Loucy (cell line): Measurements from ENCODE around the gene CHST14.

Source experiments
- H2AFZ ChIP-seq: fragments of 200-600 bp; sonication (generic); 2 replicates; pipeline ENCODE4 v1.6.0; 2016; ENCODE audit warnings: antibody characterized with exemption, mild to moderate bottlenecking, low read length, moderate library complexity
- H3F3A ChIP-seq: fragments of 200-600 bp; 2 replicates; pipeline ENCODE4 v1.6.0; 2016; ENCODE audit warnings: antibody characterized with exemption, low read depth, mild to moderate bottlenecking
- H3K27me3 ChIP-seq: fragments of 200-600 bp; sonication (generic); 2 replicates; pipeline ENCODE4 v1.6.1; 2014; ENCODE audit warnings: low read length, mild to moderate bottlenecking; ENCODE audit not compliant: insufficient read depth, poor library complexity, severe bottlenecking
- H3K36me3 ChIP-seq: fragments of 200-600 bp; sonication (generic); 2 replicates; pipeline ENCODE4 v1.6.1; 2016; ENCODE audit warnings: low read length; ENCODE audit not compliant: insufficient read depth
- H3K4me1 ChIP-seq: fragments of 200-600 bp; sonication (generic); 2 replicates; pipeline ENCODE4 v1.5.1; 2014; ENCODE audit warnings: low read length, mild to moderate bottlenecking; ENCODE audit not compliant: insufficient read depth, poor library complexity, severe bottlenecking
- H3K4me2 ChIP-seq: fragments of 200-600 bp; sonication (generic); 2 replicates; pipeline ENCODE4 v1.6.0; 2014; ENCODE audit warnings: antibody characterized with exemption, low read length, low read depth, mild to moderate bottlenecking; ENCODE audit not compliant: poor library complexity, severe bottlenecking
- H3K4me3 ChIP-seq: fragments of 200-600 bp; sonication (generic); 2 replicates; pipeline ENCODE4 v1.5.1; 2014; ENCODE audit warnings: low read length, mild to moderate bottlenecking, mixed read lengths; ENCODE audit not compliant: poor library complexity, severe bottlenecking
- H3K79me2 ChIP-seq: fragments of 200-600 bp; sonication (generic); 2 replicates; pipeline ENCODE4 v1.6.1; 2014; ENCODE audit warnings: low read length; ENCODE audit not compliant: insufficient read depth
- H3K9ac ChIP-seq: fragments of 200-600 bp; sonication (generic); 2 replicates; pipeline ENCODE4 v1.6.0; 2014; ENCODE audit warnings: mild to moderate bottlenecking, low read depth, low read length, moderate library complexity; ENCODE audit not compliant: poor library complexity, severe bottlenecking
- H3K9me2 ChIP-seq: fragments of 200-600 bp; sonication (generic); replicated peaks from 2 replicates; pipeline ENCODE4 v1.6.1; 2016; ENCODE audit warnings: low read depth, low read length, mixed read lengths
- H3K9me3 ChIP-seq: fragments of 200-600 bp; sonication (generic); 2 replicates; pipeline ENCODE4 v1.6.1; 2014; ENCODE audit warnings: mild to moderate bottlenecking, antibody characterized with exemption, low read length, low read depth; ENCODE audit not compliant: insufficient read depth
- H4K20me1 ChIP-seq: fragments of 200-600 bp; sonication (generic); 2 replicates; pipeline ENCODE4 v1.6.0; 2014; ENCODE audit warnings: antibody characterized with exemption, low read length, mild to moderate bottlenecking; ENCODE audit not compliant: insufficient read depth, poor library complexity, severe bottlenecking
- EZH2phosphoT487 ChIP-seq: fragments of 200-600 bp; IDR thresholded peaks from 2 replicates; pipeline ENCODE4 v1.6.1; 2018; ENCODE audit warnings: antibody characterized with exemption, mild to moderate bottlenecking, moderate library complexity, borderline replicate concordance
- TF ChIP-seq, protein P1 (sequence below): fragments of 200-600 bp; sonication (generic); conservative IDR thresholded peaks from 2 replicates; pipeline ENCODE4 v1.5.1; 2014; ENCODE audit warnings: mild to moderate bottlenecking, antibody characterized with exemption, low read length

The CHST14 gene

DNA sequence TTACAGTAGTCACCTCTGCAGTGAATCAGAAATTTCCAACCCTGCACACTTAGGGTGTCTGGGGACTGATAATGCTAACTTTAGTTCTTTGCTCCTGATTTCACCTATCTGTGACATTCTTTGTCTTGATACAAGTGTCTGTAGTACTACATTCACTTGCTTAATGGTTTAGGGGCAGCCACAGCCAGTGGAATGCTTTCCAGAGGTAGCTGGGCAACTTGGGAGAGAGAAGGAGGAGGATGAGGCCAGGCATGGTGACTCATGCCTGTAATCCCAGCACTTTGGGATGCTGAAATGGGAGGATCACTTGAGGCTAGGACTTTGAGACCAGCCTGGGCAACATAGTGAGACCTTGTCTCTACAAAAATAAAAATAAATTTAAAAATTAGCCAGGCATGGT, 21.5 kb upstream of the CHST14 start:
- Histone ChIP-seq H3K79me2 (peaks cover 97% of the 10 kb centered on the region), H2AFZ (no peak overlapping the region), H3K4me1 (peaks cover 58% of the 10 kb centered on the region), H3F3A (no peaks in the 10 kb centered on the region), H3K4me2 (no peak overlapping the region), H3K9ac (no peak overlapping the region), H4K20me1 (peaks cover 64% of the 10 kb centered on the region), H3K27me3 (no peaks in the 10 kb centered on the region), H3K9me2 (no peaks in the 10 kb centered on the region), H3K4me3 (no peak overlapping the region), H3K9me3 (no peaks in the 10 kb centered on the region), H3K36me3 (no peaks in the 10 kb centered on the region)
- no peak for TF ChIP-seq EZH2phosphoT487
- TF ChIP-seq, protein P1, sequence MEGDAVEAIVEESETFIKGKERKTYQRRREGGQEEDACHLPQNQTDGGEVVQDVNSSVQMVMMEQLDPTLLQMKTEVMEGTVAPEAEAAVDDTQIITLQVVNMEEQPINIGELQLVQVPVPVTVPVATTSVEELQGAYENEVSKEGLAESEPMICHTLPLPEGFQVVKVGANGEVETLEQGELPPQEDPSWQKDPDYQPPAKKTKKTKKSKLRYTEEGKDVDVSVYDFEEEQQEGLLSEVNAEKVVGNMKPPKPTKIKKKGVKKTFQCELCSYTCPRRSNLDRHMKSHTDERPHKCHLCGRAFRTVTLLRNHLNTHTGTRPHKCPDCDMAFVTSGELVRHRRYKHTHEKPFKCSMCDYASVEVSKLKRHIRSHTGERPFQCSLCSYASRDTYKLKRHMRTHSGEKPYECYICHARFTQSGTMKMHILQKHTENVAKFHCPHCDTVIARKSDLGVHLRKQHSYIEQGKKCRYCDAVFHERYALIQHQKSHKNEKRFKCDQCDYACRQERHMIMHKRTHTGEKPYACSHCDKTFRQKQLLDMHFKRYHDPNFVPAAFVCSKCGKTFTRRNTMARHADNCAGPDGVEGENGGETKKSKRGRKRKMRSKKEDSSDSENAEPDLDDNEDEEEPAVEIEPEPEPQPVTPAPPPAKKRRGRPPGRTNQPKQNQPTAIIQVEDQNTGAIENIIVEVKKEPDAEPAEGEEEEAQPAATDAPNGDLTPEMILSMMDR = no peak

DNA sequence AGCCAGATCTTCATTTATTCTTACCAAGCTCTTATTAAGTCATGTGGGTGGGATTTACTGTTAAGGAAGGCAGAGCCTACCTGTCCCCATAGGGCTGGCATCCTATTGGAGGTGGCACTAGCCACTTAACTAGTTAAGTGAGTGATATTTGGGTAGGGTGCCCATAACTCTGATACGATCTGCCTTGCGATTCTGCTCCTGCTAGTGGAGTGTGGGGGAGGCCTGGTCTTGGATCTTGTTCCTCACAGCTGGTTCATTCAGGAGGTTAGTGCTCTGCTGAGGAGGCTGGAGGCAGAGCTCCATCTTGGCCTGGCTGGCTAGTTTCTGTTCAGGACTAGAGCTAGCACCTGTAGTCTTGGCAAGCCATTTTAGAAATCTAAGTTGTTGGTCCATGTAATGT, 20.7 kb upstream of the CHST14 start:
- no peaks in the 10 kb centered on the region for H3K9me2 ChIP-seq
- H3K79me2 ChIP-seq = peaks cover 97% of the 10 kb centered on the region
- no peaks in the 10 kb centered on the region for H3K36me3 ChIP-seq
- peaks cover 58% of the 10 kb centered on the region for H3K4me1 ChIP-seq
- TF ChIP-seq EZH2phosphoT487 = no peak
- TF ChIP-seq, protein P1 = no peak
- H4K20me1 ChIP-seq = peaks cover 64% of the 10 kb centered on the region
- no peaks in the 10 kb centered on the region for H3K27me3 ChIP-seq
- H3K4me2 ChIP-seq = no peak overlapping the region
- no peaks in the 10 kb centered on the region for H3F3A ChIP-seq
- H3K9me3 ChIP-seq = no peaks in the 10 kb centered on the region
- no peak overlapping the region for H2AFZ ChIP-seq
- H3K9ac ChIP-seq = no peak overlapping the region
- no peak overlapping the region for H3K4me3 ChIP-seq

DNA sequence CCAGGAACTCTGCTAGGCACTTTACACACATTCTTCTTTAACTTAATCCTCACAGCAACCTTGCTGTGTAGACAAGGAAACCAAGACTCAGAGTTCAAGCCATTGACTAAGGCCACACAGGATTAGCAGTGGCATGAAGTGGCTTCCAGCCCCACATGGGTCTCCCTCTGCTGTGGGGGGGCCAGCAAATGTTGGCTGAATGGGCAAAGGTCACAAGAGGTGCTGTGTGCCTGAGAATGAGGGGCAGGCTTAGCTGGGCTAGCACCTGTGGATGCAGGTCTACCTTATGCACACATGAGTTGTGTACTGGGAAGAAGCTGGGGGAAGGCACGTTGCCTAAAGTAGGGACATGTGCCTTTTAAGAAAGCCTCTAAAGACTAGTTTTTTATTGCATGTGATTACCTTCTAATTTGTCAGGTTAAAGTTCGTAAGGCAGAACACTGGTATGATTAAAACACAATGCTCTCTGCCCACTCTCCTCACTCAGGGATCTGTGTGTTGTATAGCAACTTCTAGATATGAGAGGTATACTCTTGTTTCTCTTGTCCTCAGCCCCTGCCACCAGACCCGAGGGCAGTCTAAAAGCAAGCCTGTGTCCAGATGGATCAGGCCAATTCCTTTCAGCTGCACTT, 19.1 kb upstream of the CHST14 start:
- no peaks in the 10 kb centered on the region for H3F3A ChIP-seq
- H4K20me1 ChIP-seq = peaks cover 62% of the 10 kb centered on the region
- no peaks in the 10 kb centered on the region for H3K36me3 ChIP-seq
- TF ChIP-seq, protein P1 = no peak
- TF ChIP-seq EZH2phosphoT487 = no peak
- H3K27me3 ChIP-seq = no peaks in the 10 kb centered on the region
- peak overlapping the region; percentile 68 for H3K4me2 ChIP-seq
- H2AFZ ChIP-seq = no peak overlapping the region
- H3K79me2 ChIP-seq = peaks cover 97% of the 10 kb centered on the region
- no peak overlapping the region for H3K9ac ChIP-seq
- no peaks in the 10 kb centered on the region for H3K9me3 ChIP-seq
- peaks cover 44% of the 10 kb centered on the region for H3K4me1 ChIP-seq
- no peaks in the 10 kb centered on the region for H3K9me2 ChIP-seq
- peak overlapping the region; percentile 19 for H3K4me3 ChIP-seq
